GM18517 (cell line): ENCODE data around the gene PHAF1.

ENCODE experiments used
- ATAC-seq: cut with Tn5 transposase; IDR thresholded peaks from one replicate; pipeline ENCODE4 v1.9.1; 2021; ENCODE audit warnings: mild to moderate bottlenecking, moderate library complexity; ENCODE audit not compliant: unreplicated experiment

Gene PHAF1

DNA sequence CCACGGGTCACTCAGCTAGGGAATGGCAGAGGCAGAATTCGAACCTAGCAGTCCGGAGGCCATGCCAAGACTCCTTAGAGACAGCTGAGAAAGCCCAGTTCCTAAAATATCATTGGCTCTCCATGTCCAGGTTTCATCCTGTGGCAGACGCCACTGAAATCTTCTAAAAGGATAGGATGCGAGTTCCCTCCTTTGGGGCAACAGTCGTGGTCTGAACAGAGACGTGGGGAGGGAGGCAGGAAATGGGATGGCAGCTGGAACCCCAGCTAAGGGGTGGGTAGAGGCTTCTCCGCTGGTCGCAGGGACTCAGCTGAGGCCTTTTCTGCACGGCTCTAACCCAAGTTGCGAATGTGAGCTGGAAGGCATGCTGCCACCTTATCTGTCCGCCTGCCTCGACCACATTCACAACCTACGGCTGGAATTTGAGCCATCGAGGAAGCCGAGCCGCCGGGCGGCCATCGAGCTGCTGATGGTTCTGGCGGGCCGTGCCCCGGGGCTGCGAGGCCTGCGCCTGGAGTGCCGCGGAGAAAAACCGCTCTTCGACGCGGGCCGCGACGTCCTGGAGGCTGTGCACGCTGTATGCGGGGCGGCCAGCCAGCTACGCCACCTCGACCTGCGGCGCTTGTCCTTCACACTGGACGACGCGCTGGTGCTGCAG lies 52.9 kb downstream of the PHAF1 start:
- ATAC-seq = no peak

- ATAC-seq = no peak
These were observed 53.6 kb downstream of the PHAF1 start for GRCh38 chr16:67163164-67163998.

DNA sequence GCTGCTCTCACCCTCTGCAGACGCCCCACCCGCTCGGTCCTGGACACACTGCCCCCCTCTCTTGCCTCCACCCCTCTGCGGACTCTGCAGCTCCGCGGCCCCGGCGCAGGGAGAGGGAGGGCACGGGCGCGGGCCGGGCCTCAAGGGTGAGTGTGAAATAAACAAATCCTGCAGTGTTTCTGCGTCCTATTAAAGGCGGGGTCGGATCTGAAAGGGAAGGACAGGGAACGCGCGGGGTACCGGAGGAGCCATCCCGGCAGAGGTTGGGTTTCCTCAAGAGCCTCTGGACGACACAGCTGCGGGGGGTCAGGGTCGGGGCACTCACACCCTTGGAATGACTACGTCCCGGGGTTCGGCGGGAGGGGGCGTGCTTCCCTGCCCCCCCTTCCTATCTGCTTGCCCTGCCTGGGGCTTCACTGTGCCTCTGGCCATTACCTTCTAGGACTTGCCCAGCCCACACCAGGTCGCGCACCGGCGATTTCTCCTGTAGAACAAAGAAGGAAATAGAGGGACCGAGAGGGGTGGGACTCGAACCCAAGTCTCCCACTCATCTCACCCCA lies 54.3 kb downstream of the PHAF1 start:
- no peak for ATAC-seq

DNA sequence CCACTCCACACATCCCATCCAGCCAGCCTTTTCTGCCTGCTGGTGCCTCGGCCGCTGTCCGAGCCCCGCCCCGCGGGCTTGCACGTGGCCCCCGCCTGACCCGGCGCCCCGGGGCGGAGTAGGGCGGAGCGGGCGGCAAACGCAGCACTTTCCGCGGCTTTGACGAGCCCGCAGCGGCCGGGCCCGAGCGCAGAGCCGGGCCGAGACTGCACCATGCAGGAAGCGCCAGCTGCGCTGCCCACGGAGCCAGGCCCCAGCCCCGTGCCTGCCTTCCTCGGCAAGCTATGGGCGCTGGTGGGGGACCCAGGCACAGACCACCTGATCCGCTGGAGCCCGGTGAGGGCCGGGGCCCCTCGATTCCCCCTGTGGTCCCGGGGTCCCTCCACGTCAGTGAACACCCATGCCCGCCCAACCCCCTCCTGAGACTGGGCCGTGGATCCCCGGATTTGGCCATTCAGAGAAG lies 54.9 kb downstream of the PHAF1 start, which contains the start of gene HSF4:
Gene HSF4 (plus strand): TSS at position 147 of the 463 bp plus-strand sequence. CDS start 67 bp downstream, at position 214.
- no peak for ATAC-seq

DNA sequence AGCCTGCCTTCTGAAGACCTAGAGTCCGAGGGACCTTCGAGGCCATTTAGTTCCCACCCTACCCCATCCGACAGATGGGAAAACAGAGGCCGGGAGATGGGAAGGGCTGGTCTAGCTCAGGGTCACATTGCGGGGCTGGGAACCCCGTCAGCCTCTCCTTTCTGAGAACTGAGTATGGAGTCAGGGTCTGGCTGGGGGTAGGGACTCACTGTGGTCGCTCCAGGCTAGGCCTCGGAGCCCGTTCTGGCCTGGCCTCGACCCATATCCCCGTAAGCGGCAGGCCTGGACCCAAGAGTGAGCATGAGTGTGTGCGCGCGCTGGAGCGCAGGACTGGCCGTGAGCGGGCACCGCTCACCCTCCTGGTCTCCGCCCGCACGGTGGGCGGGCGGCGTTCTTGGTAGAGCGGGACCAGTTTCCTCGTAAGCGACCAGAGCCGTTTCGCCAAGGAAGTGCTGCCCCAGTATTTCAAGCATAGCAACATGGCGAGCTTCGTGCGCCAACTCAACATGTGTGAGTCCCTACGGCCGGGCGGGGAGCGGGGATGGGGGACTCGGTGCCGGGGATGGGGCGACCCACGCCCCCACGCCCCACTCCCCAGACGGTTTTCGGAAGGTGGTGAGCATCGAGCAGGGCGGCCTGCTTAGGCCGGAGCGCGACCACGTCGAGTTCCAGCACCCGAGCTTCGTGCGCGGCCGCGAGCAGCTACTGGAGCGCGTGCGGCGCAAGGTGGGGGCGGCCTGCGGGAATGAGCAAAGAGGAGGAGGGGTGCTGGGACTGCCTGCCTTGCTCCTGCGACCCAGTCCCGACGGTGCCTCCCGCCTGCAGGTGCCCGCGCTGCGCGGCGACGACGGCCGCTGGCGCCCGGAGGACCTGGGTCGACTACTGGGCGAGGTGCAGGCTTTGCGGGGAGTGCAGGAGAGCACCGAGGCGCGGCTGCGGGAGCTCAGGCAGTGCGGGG lies 55.7 kb downstream of the PHAF1 start:
- ATAC-seq = no peak

DNA sequence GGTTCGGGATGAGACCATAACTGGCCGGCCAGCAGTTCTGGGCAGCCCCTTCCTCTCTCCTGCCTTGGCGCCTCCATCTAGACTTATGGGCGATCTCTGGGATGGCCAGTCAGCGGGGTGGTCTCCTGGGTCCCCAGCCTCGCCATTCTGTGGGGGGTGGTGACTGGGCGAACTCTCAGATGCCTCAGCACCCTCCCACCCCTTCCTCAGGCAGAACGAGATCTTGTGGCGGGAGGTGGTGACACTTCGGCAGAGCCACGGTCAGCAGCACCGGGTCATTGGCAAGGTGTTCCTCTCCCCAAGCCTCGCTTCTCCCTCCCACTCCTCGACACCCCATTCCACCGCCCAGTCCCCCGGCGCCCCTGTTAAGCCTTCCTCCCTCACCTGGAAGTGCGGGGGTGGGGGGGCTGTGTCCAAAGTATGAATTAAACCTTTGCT lies 56.4 kb downstream of the PHAF1 start:
- no peak for ATAC-seq

DNA sequence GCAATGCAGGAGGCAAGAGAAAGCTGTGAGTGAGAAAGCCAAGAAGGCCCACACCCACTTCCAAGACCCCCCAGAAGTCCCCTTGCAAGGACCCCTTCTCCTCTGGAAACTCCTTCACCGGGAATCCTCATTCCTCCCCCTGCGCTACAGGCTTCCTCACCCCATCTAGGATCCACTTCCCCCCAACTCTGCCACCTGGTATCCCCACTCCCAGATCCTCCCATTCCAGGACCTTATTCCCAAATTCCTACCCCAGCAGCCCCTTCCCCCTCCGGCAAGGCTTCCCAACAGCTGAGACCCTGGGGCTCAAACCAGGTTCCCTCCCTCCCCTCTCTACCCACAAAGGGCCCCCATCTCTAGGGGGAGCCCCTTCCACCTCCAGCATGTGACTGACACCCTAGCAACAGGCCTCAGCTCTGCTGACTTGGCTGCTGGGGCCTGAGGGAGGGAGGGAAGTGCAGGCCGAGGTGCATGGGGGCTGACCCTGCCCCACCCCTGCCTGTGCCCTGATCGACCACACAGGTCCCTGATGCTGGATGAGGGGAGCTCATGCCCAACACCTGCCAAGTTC lies 56.9 kb downstream of the PHAF1 start:
- no peak for ATAC-seq

DNA sequence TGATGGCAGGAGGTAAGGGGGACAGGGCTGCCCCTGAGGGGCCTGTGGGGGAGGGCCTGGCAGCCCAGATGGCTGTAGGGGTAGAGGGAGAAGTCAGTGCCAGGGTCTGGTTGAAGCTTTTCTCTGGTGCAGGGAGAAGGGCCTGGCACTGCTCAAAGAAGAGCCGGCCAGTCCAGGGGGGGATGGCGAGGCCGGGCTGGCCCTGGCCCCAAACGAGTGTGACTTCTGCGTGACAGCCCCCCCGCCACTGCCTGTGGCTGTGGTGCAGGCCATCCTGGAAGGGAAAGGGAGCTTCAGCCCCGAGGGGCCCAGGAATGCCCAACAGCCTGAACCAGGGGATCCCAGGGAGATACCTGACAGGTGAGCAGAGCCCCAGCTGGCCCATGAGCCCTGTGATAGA lies 57.8 kb downstream of the PHAF1 start:
- ATAC-seq = no peak

- ATAC-seq = no peak
These were observed 59.3 kb downstream of the PHAF1 start for GRCh38 chr16:67169011-67169451.

GRCh38 chr16:67169642-67170167 lies 60.0 kb downstream of the PHAF1 start:
- ATAC-seq = no peak

DNA sequence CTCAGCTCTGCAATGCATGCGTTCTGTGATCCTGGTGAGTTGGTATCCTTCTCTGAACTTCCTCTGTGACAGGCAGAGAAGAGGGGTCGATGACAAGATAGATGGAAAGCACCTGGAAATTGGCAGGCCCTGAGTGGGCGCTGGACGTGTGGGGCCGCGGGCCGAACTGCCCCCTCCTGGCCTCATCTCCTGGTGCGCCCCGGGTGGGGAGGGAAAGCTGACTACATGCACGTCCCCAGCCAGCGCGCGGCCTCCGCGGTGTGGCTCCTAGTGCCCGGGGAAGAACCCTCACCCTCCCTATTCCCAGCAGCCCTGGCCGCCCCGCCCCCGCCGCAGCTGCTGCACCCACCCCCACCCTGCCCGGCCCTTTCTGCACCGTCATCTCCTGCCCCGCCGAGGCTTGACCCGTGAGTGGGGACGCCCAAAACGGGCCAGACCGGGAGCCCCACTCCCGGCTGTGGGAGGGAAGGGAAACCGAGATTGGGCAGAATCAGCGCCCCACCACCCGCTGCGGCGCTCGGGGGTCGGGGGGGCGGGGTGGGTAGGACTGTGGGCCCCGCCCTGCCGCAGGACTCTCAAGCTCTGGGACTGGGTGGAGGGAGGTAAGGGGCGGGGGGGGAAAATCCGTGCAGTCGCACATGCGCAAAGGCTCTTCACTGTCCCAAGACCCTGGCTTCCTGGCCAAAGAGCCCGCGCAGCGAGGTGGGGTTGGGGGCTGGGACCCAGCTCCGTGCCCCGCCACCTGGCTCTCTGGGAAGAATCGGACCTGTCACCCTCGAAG lies 60.6 kb downstream of the PHAF1 start, which contains the start of gene NOL3:
Gene NOL3 (plus strand): TSS at position 371 of the 781 bp plus-strand sequence.
- no peak for ATAC-seq

DNA sequence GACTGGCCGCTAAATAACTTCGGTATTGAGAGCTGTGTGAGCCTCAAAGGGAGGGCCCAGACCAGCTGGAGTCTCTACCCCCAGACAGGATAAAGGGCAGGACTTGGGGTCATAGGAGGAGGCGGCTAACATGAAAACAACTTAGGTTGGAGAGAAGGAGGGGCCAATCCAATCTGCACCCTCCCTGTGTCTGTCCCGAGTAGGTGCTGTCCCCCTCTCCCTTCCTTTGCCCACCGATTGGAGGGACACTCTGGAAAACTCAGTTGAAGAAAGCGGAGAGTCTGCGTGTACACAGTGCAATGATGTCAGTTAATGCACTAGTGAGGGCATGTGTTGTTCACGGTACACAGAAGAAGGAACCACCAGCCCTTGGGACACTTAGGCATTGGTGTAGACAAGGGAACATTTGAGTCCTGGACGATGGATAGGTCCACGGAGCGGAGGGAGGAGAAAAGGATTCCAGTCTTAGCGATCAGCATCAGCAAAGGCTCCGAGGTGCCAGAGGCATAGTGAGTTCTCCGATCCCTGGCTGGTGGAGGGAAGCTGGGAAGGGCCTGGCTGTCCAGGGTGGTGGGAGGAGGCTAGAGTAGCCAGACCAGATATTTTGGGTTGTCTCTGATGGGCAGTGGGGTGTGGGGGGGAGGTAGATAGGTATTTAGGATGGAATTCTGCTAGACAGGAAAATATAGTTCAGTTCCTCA lies 61.4 kb downstream of the PHAF1 start:
- no peak for ATAC-seq

DNA sequence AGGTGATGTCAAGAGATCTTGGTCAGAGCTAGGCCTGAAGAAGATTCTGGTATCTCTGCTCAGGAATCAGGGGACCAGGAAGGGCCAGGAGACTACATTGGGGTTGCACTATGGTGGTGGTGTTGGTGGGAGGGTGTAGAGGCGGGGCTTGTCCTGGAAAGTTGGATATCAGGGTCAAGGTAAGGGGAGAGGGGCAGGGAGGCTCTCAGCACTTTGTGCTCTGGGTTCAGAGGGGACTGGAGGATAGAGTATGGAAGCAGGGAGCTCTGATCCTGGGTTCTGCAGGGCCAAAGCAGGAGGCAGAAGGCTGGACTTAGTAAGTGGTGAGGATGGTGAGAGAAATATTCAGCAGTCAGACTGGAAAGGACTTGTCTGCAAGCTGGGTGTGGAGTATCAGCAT lies 63.6 kb downstream of the PHAF1 start:
- ATAC-seq = no peak

GRCh38 chr16:67173808-67174705 lies 64.3 kb downstream of the PHAF1 start:
- ATAC-seq = peak; percentile 45

DNA sequence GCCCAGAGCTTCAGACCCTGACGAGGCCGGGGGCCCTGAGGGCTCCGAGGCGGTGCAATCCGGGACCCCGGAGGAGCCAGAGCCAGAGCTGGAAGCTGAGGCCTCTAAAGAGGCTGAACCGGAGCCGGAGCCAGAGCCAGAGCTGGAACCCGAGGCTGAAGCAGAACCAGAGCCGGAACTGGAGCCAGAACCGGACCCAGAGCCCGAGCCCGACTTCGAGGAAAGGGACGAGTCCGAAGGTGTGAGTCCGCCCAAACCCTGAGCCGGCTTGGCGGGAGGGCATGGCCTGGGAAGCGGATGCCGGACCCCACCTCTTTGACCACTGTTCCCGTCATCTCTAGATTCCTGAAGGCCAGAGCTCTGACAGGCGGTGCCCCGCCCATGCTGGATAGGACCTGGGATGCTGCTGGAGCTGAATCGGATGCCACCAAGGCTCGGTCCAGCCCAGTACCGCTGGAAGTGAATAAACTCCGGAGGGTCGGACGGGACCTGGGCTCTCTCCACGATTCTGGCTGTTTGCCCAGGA lies 65.0 kb downstream of the PHAF1 start:
- no peak for ATAC-seq

DNA sequence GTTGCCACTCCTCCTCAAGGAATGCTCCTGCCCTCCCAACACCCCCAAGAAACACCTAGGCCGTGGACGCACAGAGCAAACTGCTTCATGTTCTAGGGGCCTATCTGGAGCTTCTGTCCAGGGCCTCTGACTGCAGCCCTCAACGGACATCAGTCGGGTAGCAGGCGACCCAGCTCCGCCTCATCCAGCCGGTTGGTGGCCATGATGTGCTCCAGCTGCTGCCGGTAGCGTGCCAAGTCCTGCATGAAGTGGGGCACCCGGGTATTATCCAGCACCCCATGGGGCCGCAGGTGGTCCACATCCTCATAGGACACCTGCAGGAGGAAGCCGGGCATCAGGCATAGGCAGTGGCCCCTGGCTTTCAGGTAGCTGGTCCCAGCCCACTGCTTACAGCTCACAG lies 66.9 kb downstream of the PHAF1 start:
- no peak for ATAC-seq
